ENCODE measurements around the gene LRRTM4. TPM values are rescaled to one million over a fixed set of nuclear protein-coding genes. Genes with fewer than 3 reads are reported as not detected.

Gene LRRTM4
- total RNA-seq, 1 donor from 2014 or later: 0.98 TPM

DNA sequence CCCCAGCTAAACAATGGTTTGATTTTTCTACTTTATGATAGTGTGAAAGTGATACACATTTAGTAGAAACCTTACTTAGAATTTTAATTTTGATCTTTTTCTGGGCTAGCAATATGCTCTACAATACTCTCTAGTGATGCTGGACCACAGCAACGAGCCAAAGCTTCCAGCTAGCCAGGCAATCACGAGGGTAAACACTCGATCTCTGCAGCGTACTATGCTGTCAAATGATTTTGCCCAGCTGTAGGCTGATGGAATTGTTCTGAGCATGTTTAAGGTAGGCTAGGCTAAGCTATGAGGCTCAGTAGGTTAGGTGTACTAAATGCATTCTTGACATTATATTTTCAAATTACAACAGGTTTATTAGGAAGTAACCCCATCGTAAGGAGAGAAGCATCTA lies 207.5 kb downstream of the LRRTM4 start:
- Histone ChIP-seq H3K36me3 (no peaks in the 10 kb centered on the region), H3K4me1 (no peaks in the 10 kb centered on the region), H3K27ac (no peak overlapping the region), H3K27me3 (no peaks in the 10 kb centered on the region), H3K4me3 (no peak overlapping the region), H3K9me3 (no peaks in the 10 kb centered on the region)
- TF ChIP-seq, protein P1, sequence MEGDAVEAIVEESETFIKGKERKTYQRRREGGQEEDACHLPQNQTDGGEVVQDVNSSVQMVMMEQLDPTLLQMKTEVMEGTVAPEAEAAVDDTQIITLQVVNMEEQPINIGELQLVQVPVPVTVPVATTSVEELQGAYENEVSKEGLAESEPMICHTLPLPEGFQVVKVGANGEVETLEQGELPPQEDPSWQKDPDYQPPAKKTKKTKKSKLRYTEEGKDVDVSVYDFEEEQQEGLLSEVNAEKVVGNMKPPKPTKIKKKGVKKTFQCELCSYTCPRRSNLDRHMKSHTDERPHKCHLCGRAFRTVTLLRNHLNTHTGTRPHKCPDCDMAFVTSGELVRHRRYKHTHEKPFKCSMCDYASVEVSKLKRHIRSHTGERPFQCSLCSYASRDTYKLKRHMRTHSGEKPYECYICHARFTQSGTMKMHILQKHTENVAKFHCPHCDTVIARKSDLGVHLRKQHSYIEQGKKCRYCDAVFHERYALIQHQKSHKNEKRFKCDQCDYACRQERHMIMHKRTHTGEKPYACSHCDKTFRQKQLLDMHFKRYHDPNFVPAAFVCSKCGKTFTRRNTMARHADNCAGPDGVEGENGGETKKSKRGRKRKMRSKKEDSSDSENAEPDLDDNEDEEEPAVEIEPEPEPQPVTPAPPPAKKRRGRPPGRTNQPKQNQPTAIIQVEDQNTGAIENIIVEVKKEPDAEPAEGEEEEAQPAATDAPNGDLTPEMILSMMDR (IDR thresholded peaks at IDR 0.05): no peak
- TF ChIP-seq POLR2AphosphoS5 (IDR thresholded peaks at IDR 0.05; ENCODE audit: insufficient read depth in 1 of 2, low read depth in 1 of 2) (no peak), POLR2A (IDR thresholded peaks at IDR 0.05) (no peak)
- DNase-seq (ENCODE audit: extremely low spot score in 2 of 2): no peak
- intact Hi-C loops (cut with DNase I): no loop called here

DNA sequence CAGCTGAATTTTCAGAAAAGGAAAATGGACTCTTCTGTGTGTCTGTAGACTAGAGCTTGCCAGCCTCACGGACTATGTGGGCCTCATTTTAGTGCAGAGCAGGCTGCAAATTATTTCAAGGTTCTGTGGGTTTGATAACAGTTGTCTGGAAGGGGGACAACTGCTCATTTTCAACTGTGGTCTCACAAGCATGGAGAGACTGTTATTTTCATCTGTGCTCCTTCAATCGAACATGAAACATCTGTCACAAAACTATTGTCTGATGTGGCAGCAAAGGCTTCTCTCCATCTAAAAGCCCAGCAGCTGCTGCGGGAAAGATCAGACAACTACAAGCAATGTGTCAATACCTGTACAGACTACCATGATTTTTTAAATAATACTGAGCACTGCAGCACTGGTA lies 211.8 kb downstream of the LRRTM4 start:
- intact Hi-C loops (cut with DNase I): no loop called here
- Histone ChIP-seq H3K27ac (no peak overlapping the region), H3K9me3 (no peaks in the 10 kb centered on the region), H3K27me3 (no peaks in the 10 kb centered on the region), H3K36me3 (no peaks in the 10 kb centered on the region), H3K4me3 (no peak overlapping the region), H3K4me1 (no peaks in the 10 kb centered on the region)
- no peak for DNase-seq (ENCODE audit: extremely low spot score in 2 of 2)
- no peak for TF ChIP-seq POLR2AphosphoS5 (IDR thresholded peaks at IDR 0.05; ENCODE audit: insufficient read depth in 1 of 2, low read depth in 1 of 2)
- TF ChIP-seq, protein P1 (IDR thresholded peaks at IDR 0.05): no peak
- no peak for TF ChIP-seq POLR2A (IDR thresholded peaks at IDR 0.05)

DNA sequence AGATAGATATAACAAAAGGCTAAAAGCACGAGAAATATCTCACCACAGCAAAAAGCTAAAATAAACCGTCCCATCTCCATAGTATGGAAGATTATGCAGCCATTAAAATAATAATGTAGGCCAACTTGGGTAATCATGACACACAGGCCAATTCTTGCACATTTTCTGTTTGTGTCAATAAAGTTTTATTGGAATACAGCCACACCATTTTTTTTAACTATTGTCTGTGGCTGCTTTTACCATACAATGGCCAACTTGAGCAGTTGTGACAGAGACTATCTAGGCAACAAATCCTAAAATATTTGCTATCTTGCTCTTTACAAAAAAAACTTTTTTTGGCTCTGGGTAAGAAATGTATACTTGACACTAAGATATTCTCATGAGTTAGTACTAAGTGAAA lies 212.5 kb downstream of the LRRTM4 start:
- TF ChIP-seq POLR2A (IDR thresholded peaks at IDR 0.05) (no peak), POLR2AphosphoS5 (IDR thresholded peaks at IDR 0.05; ENCODE audit: insufficient read depth in 1 of 2, low read depth in 1 of 2) (no peak)
- TF ChIP-seq, protein P1 (IDR thresholded peaks at IDR 0.05): no peak
- intact Hi-C loops (cut with DNase I): no loop called here
- H3K4me3 ChIP-seq: no peak overlapping the region
- no peaks in the 10 kb centered on the region for H3K36me3 ChIP-seq
- no peak for DNase-seq (ENCODE audit: extremely low spot score in 2 of 2)
- H3K9me3 ChIP-seq: no peaks in the 10 kb centered on the region
- no peak overlapping the region for H3K27ac ChIP-seq
- no peaks in the 10 kb centered on the region for H3K4me1 ChIP-seq
- H3K27me3 ChIP-seq: no peaks in the 10 kb centered on the region

DNA sequence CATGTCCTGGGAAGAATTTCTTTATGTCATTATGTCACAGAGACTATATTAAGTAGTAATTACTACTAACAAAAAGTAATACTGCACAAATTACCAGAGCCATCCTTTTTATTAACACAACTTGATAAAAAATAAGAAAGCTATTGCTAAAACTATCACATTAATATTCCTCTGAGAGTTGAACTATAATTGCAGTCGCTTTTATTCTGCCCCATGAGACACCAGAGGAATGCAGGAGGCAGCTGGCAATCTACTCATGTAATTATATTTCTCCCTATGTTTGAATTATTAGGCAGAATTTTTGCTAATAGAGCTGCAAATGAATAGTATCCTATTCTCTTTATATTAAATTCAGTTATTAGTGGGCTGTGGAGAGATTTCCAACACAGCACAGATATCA lies 220.7 kb downstream of the LRRTM4 start:
- no peaks in the 10 kb centered on the region for H3K9me3 ChIP-seq

DNA sequence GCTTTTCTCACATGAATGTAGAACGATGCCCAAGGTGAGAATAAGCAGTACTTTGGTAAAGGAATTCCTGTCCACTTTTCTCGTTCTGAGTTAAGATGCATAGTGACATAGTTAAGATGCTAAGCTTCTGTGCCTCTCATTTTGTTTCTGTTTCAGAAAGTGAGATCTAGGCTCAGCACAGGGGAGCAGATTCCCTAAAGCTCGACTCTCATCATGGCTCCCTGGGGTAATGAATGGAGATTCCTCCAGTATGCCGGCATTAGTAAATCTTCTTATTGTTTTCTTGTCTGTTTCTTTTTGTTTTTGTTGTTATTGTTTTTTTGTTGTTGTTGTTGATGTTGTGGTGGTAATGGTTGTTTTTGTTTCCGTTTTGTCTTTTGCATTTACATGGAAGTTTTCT lies 225.4 kb downstream of the LRRTM4 start:
- H3K9me3 ChIP-seq: no peaks in the 10 kb centered on the region
- H3K4me1 ChIP-seq: no peaks in the 10 kb centered on the region
- no peak overlapping the region for H3K27ac ChIP-seq
- TF ChIP-seq POLR2A (IDR thresholded peaks at IDR 0.05) (no peak), POLR2AphosphoS5 (IDR thresholded peaks at IDR 0.05; ENCODE audit: insufficient read depth in 1 of 2, low read depth in 1 of 2) (no peak)
- TF ChIP-seq, protein P1 (IDR thresholded peaks at IDR 0.05): no peak
- H3K27me3 ChIP-seq: no peaks in the 10 kb centered on the region
- no peak for DNase-seq (ENCODE audit: extremely low spot score in 2 of 2)
- intact Hi-C loops (cut with DNase I): no loop called here
- no peaks in the 10 kb centered on the region for H3K36me3 ChIP-seq
- no peak overlapping the region for H3K4me3 ChIP-seq

More for the DNA sequence above, 220.7 kb downstream of the LRRTM4 start:
- no peak for DNase-seq (ENCODE audit: extremely low spot score in 2 of 2)
- TF ChIP-seq POLR2A (IDR thresholded peaks at IDR 0.05) (no peak), POLR2AphosphoS5 (IDR thresholded peaks at IDR 0.05; ENCODE audit: insufficient read depth in 1 of 2, low read depth in 1 of 2) (no peak)
- TF ChIP-seq, protein P1 (IDR thresholded peaks at IDR 0.05): no peak
- intact Hi-C loops (cut with DNase I): no loop called here
- H3K4me1 ChIP-seq: no peaks in the 10 kb centered on the region
- no peaks in the 10 kb centered on the region for H3K36me3 ChIP-seq
- H3K27me3 ChIP-seq: no peaks in the 10 kb centered on the region
- no peak overlapping the region for H3K27ac ChIP-seq
- no peak overlapping the region for H3K4me3 ChIP-seq

All from vagina (tissue), 2 donors.